HG03135 (cell line): Measurements from ENCODE around the gene MAST4.

Experiments used
- ATAC-seq: cut with Tn5 transposase; IDR thresholded peaks from one replicate; pipeline ENCODE4 v1.9.1; 2021; ENCODE audit warnings: mild to moderate bottlenecking, moderate library complexity; ENCODE audit not compliant: unreplicated experiment

The MAST4 gene

DNA sequence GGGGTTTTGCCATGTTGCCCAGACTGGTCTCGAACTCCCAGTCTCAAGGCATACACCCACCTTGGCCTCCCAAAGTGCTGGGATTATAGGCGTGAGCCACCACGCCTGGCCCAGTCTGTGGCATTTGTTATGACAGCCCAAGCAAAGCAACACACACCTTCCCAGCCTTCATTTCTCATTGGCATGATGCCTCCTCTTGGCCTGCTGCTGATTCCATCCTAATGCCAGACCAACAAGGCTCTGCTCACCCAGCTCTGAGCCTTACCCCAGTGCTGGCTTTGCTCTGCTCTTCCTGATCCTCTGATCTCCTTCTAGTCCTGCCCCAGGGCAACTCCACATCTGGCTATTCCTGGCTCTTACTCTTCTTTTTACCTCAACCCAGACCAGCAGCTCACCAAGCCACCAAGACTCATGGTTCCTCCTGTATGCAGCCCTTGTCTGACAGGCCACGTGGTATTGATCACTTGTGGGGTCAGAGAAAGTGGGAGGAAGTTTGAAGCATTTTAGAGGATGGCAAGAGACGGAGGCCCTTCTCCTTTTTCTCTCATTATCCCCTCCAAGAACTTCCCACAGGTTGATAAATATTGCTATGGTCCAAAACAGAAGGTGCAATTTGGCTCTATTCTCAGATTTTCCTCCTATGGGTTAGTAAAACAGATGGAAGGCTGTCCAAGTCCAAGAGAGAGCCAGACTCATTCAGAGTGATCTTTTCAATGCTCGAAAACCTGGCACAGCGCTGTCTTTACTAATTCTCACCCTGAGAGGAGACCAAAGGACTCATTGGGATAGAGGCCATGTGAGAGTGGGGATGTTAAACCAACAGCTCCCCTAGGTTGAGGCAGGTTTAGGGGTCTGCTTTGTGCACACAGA lies 599.4 kb downstream of the MAST4 start:
- no peak for ATAC-seq

DNA sequence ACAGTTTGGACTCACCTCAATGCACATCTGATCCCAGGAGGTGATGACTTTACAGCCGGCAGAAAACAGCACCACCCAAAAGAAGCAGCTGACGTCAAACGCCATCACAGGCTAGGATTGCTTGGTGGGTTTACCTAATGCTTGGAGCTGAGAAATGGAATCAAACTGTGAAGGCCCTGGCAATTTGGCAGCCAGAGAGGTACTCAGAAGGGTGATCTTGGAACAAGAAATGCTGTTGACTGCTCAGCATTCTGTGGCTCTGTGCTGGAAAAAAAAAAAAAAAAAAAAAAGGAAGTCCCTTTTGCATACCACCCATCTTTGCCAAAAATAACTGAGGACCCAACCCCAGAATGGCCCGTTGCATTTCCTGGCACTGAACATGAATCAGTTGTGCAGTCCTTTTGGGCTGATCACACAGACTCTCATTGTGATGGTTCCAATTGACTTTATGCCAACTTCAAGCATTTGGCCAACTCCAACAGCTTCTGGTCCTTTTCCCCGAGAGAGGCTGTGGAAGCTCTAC lies 600.4 kb downstream of the MAST4 start, which contains the start of gene CD180:
Gene CD180 (minus strand): TSS at position 263 of the 523 bp plus-strand sequence. CDS start 158 bp downstream, at position 105.
- no peak for ATAC-seq

DNA sequence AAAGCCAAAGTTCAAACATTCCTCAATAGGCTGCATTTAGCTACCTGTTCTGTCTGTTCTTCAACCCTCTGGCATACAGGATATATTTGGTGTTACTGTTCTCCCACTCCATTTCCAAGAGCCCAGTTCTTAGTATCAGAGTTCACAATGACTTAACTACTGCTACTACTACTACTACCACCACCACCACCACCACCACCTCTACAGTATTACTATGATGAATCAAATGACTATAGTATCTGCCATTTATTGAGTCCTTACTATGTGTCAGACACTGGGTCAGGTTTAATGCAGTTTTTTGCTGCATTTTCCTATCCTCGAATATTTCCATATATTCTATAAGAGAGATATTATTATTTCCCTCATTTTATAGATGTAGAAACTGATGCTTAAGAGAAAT lies 601.3 kb downstream of the MAST4 start:
- no peak for ATAC-seq

DNA sequence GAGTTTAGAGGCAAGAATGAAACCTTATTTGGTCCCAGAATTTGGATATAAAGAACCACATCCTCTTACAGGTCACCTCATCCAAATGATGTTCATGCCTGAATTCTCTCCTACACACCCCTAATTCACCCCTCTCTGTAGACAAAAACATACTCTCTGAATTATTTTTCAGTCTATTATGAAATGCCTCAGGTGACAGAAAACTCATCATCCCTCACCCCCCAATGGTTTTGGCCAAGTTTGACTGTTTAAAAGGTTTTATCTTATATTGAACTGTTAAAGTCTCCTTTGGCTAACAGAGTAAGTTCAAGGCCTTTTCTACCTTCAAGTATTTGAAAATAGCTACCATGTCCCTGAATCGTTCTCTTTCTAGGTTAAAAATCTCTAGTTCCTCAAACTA lies 602.7 kb downstream of the MAST4 start:
- no peak for ATAC-seq

DNA sequence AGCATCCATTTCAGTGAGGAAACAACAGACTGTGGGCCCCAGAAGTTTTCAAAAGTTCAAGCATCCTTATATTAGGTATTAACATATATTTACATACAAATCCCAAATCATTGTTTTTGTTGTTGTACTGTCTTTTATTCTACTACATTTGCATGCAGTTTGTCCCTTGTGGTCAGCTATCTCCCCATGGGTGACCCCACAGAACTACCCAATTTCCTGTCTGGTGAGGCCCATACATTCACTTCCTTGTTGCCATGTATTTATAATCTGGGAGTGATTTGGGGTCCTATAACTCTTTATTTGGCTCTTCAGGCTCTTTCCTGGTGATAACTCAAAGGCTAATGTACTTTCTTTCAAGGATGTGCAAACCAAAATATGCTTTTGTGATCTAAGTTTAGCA lies 603.7 kb downstream of the MAST4 start:
- no peak for ATAC-seq

DNA sequence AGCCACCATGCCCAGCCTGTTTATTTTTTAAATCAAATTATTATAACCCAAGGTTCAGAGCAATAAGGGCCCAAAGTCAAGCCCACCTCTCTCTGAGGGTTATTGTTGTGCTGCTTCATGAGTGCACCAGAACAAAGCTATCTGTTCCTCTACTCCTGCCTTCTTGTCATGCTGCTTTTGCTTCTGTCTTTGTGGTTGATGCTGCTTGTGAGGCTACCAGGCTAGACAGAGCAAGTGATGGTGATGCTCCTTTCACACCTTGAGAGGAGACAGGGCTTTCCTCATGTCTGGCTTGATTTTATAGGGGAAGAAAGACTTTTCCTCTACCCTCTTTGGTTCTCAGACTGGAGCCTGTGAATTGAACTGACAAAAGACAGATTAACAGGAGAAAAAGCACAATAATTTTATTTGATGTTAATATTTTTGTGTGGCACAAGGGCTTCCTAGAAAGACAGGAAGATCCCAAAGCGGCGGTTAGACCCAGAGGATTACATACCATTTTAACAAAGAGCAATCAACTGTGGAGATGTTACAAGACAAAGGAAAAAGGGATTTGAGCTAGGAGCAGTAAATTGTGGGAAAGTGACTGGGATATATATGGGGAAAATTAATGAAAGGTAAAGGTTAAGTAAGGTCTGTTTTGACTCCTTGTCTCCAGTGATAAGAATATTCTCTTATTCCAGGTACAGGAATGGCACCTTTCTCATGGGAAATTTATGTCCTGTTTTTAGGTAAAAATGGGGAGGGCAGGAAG lies 604.8 kb downstream of the MAST4 start:
- no peak for ATAC-seq

DNA sequence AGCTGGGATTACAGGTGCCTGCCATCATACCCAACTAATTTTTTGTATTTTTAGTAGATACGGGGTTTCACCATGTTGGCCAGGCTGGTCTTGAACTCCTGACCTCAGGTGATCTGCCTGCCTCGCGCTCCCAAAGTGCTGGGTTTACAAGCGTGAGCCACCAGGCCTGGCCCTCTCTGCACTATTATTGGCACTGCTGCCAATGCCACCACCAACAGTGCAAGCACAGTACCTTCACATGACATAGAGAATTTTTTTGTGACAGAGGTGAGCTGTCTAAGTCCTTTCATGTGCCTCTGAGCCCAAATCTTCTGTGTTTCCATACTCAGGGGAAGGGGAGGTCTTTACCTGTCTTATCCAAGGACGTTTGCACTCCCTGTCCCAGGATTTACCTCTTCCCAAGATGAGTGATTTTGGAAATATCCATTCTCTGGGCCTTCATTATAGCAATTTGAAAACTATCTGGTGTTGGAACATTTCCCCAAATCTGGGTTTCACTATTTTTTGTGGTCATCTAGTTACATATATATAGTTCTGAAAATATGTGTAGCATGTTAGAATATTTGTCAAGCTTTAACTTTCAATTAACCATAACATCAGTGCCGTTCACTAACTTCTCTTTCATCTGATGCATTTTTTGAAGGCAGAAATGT lies 605.8 kb downstream of the MAST4 start:
- no peak for ATAC-seq

DNA sequence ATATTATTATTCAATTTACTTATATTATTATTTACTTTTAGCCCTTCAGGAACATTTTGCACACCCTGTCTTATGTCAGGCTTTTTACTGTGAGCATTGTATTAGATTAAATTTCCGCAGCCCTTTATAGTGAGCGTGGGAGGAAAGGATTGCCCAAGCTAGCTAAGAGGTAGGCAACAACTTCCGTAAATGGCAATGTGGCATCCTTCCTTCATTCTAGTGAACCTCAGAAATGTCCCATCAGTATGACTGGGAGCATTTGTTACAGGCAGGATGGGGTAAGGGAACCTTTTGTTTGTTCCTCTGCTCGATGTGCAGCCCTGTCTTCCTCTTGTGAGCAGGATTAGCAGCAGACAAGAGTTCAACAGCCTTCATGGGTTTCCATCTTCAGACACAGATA lies 606.6 kb downstream of the MAST4 start:
- ATAC-seq = no peak

DNA sequence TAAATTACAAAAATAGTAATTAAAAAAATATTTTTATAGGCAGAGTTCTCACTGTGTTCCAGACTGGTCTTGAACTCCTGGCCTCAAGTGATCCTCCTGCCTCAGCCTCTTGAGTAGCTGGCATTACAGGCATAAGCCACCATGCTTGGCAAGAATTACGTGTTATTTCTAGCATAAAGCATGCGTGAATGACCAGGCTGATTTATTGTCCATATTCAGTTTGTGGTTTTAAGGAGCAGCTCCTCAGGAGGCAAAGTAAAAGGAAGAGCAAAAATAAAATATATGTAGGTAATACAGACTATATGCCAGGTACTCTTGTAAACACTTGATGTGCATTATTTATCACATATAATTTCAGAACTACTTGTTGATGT lies 607.5 kb downstream of the MAST4 start:
- no peak for ATAC-seq

DNA sequence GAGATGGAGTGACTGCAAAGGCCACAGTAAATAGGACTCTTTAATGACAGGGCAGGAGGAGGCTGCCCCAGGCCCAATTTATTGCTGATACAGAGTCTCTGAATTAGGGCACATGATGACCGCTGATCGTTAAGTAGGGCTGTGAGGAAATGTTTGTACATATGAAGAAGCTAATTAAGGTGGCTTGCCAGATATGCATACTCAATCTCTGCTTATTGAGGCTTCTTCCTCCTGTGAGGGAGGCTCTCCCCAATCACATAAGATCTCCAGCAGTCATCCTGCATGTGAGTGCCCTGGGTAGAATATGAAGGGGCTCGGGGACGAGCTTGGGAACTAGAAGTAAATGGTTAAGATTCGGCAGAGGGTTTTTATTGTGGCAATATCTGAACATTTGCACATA lies 608.6 kb downstream of the MAST4 start:
- ATAC-seq = no peak

DNA sequence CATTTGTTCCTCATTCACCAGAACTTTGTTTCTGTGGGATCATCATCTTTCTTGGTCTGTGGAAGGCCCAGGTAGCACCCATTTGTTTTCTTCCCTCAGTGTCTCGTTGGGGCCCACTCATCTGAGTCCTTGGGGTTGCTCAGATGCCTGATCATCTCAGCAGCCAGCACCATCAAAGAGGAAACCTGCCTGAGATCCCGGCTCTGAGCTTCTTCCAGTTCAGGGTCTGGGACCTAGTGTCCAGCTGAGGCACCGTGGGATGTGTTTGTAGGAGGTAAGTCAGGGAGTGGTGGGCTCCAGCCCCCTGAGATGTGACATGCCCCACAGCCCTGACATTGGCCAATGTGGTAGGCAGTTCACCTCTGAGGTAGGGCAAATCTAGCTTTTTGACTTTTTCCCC lies 609.8 kb downstream of the MAST4 start:
- no peak for ATAC-seq

DNA sequence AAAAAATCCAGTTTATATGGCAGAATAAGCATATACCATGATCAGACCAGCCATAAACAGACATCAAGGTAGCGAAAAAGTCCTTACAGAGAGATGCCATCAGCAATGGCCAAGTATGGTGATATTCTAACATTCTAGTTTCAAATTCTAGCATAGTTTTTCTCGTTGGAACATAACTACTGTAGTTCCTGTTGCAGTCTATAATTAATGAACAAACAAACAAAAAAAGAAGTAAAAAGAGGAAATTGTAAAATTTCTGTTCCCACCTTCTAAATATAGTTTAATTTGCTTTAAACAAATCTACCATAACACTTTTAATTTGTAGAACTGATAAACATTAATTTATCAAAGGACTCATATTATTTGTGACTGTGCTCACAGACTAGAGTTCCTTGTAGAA lies 610.3 kb downstream of the MAST4 start:
- ATAC-seq = peak; percentile 31

DNA sequence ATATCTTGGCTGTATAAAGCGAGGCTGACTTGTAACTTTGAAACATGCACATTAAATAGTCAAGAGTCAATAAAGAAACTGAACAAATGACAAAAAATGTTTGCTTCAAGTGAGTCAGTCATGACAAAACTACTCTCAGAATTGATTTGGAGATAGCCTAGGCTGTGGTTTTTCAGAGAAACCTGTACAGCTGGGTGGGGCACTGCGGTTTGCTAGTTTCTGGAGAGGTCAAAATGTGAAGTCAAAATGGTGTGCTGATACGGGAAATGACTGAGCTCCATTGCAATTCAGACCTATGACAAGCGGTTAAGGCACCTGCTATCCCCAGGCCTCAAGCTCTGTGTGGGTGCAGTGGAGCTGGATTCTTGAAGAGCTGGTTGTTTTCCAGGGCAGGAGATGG lies 610.7 kb downstream of the MAST4 start:
- ATAC-seq = peak; percentile 84

DNA sequence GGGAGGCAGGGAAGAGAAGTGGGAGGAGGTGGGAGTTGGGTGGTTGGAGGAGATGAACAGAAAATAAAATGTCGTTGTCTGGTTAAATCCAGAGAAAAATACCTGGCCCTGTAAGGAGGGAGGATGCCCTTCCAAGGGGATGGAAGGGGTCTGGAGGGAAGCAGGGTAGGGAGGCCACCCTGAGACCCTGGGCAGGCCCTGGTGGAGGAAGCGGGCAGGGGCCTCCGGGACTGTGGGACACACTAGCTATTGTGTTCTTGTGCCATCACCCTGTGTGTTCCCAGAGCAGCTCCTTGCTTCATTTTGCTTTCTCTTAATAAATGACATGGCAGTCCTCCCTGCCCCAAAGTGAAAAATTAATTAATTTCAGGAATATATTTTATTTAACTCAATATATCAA lies 612.2 kb downstream of the MAST4 start:
- no peak for ATAC-seq

DNA sequence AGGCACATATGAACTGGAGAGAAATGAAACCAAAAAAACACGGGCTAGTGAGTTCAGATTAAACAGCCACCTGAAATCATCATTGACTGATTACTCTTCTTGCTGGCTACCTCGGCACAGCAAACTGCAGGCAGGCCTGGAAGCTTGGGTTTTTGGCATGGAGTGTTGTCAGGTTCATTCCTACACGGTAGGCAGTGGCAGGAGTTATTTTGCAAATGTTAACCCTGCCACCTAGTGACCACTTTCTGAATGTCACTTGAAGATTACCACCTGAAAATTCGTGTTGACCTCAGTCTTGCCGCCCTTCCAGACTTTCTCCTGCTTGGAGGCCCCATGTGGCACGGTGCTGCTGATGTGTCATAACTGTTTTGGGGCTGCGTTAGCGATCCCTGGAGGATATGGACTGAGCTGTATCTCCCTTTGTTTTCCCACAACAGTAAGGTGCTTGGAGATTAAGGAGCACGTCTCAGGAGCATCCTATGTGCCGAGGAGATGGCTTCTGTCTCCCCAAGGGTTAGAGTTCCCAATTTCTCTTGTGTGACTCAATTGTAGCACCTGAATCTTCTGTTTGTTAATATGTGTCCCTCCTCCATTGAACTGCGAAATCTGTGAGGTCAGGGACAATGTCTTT lies 613.1 kb downstream of the MAST4 start:
- peak; percentile 25 for ATAC-seq

DNA sequence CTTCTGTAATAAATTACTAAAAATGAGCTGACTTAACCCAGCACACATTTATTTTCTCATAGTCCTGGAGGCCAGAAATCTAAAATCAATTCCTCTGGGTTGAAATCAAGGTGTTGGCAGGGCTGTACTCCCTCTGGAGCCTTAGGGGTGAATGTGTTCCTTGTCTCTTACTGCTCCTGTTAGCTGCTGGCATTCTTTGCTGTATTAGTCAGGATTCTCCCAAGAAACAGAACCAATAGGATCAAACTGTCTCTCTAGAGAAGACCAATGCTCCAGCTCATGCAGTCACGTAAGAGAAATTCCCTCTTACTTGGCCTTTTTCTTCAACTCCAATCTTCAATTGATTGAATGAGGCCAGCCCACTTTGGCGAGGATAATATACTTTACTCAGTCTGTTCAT lies 615.7 kb downstream of the MAST4 start:
- ATAC-seq = no peak

DNA sequence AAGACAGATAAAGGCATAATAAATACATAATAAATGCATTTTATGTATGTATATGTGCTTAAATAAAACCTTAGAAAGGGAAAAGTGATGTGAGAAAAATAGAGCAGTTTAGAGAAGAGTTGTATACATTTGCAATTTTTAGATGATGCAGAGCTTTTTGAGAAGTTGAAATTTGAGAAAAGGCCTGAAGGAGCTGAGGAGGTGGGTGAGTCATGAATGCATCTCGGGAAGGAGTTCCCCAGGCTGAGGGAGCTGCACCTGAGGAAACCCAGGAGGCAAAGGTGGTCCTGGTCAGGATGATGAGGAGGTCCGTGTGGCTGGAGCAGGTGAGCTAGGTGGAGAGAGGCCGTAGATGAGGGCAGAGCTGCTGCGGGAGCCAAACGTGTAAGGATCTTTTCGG lies 617.8 kb downstream of the MAST4 start:
- no peak for ATAC-seq

DNA sequence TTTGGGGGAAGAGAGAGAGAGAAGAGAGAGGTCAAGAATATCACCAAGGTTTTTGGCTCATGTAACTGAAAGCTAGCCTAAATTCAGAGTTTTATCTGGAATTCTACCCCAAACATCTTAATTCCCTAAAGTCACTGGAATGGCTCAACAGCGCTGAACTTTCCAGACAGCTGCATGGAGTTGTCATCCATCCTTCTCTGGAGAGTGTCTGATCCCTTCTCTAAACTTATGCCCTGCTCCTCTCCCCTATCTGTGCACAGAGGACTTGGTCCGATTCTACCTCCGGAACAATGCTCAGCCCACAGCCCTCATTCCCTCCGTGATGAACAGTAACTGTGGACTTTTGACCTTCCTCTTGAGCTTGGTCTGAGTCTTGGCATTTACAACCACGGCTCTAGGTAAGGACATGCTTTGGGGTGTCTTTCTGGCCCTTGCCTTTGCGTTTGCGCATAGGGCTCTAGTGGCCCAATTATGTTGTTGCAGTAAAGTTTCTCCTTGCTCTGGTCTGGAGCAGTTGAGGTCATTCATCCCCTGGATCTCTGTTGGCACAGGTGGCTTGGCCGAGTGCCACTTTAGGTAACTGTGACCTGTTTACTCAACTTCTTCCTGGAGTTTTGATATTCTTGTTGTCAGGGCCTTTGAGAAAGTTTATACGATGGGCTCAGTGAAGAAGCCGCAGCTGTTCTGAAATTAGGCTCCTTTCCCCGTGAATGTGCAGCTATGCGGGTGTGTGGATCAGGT lies 618.7 kb downstream of the MAST4 start:
- no peak for ATAC-seq

DNA sequence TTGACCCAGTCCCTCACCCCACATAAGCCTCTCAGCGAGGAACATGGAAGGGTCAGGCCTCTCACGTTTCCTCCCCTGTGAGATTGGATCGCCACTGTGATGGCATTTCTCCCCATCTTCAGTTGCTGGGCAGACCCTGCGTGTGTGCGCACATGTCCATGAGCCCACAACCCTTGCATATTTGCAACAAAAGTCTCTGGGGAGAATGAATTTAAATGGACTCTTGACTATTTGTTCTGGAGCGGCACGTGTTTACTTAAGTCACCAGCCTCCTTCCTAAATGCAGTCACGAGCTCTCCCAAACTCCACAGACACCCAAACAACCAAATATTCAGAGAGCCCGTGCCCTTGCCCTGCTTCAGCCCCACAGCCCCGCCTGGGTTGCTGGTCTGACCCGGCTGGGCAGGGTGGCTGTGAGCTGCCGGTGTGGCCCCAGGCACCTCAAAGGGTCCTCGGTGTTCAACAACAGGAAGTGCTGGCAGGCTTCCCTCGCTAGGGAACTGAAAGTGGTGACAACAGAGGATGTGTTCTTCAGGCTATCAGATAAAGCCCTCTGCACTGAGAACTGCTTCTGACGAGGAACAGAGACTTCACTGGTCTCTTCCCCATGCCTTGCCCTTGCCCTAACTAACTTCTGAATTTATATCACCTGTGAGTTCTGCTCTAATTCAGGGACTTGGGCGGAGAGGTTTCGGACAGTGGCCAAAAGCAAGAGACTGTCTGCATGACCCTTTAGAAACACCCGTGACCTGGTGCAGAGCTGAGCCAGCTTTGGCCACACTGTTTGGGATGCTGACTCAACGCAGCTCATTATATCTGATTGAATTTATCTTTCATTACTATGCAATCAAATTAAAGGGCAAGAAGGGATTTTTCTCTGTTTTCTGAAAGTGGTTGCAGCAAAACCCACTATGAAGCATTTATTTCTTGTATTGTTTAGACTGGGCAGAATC lies 619.6 kb downstream of the MAST4 start:
- ATAC-seq = peak; percentile 99
